GM12878 (cell line): ENCODE data around the gene RAB30. TPM values are rescaled to one million over a fixed set of nuclear protein-coding genes. Genes with fewer than 3 reads are reported as not detected.

Source experiments
- BACH1 ChIP-seq: fragments of 450-650 bp; IDR thresholded peaks from 2 replicates; pipeline ENCODE4 v1.6.1; 2017; ENCODE audit warnings: mild to moderate bottlenecking, borderline replicate concordance
- EP300 ChIP-seq, 2 experiments: fragments of 150-350 bp in 1 of 2; IDR thresholded peaks; 2 replicates each; pipeline ENCODE4 v1.6.1; 2011 to 2012; ENCODE audit warnings: low read depth in 2 of 2, low read length in 2 of 2, borderline replicate concordance in 1 of 2, improper control_type of control experiment in 1 of 2, inconsistent platforms in 1 of 2; ENCODE audit not compliant: control insufficient read depth in 1 of 2
- HDGF ChIP-seq: fragments of 450-650 bp; IDR thresholded peaks from 2 replicates; pipeline ENCODE4 v1.6.1; 2016; ENCODE audit warnings: antibody characterized with exemption
- JUNB ChIP-seq: IDR thresholded peaks from 2 replicates; pipeline ENCODE4 v1.6.1; 2016; ENCODE audit warnings: antibody characterized with exemption, mild to moderate bottlenecking
- KLF5 ChIP-seq: fragments of 450-650 bp; IDR thresholded peaks from 2 replicates; pipeline ENCODE4 v1.6.1; 2014; ENCODE audit warnings: mild to moderate bottlenecking; ENCODE audit not compliant: partially characterized antibody
- NBN ChIP-seq: fragments of 450-650 bp; IDR thresholded peaks from 2 replicates; pipeline ENCODE4 v1.6.1; 2016
- RAD21 ChIP-seq: IDR thresholded peaks from 2 replicates; pipeline ENCODE4 v1.6.1; 2011; ENCODE audit warnings: mild to moderate bottlenecking, low read depth, low read length, moderate library complexity; ENCODE audit not compliant: insufficient read depth
- RBBP5 ChIP-seq: fragments of 200-600 bp; sonication (generic); conservative IDR thresholded peaks from 2 replicates; pipeline ENCODE4 v1.6.1; 2016
- REST ChIP-seq: IDR thresholded peaks from 2 replicates; pipeline ENCODE4 v1.6.1; 2012; ENCODE audit warnings: mild to moderate bottlenecking, low read depth, low read length
- SUZ12 ChIP-seq: fragments of 200-600 bp; sonication (generic); IDR thresholded peaks from one replicate; pipeline ENCODE4 v1.6.1; 2018; ENCODE audit warnings: antibody characterized with exemption, mild to moderate bottlenecking; ENCODE audit not compliant: unreplicated experiment
- polyA plus RNA-seq, 11 experiments: library from polyadenylated mRNA; depleted of rRNA in 4 of 11; unstranded in 6 of 11; stranded (reverse) in 5 of 11; fragments of >200 nt; fragmentation: Nextera tagmentation in 4 of 11; fragmentation: Illumina TruSeq in 1 of 11; extraction: Ambion mirVana in 4 of 11; extraction: Trizol in 1 of 11; gene quantifications; 1 replicate in 1 of 11; 2 replicates in 10 of 11; pipeline versions ENCODE4 v1.2.1 to v1.2.3, GENCODE V29; 2011 to 2016; ENCODE audit warnings: inconsistent platforms in 2 of 11, missing spikeins in 2 of 11, low read depth in 1 of 11
- total RNA-seq, 4 experiments: library from RNA; depleted of rRNA in 3 of 4; stranded (reverse); fragments of >200 nt in 3 of 4; fragmentation: Illumina TruSeq in 1 of 4; extraction: Trizol in 1 of 4; gene quantifications; 2 replicates each; pipeline versions ENCODE4 v1.2.1 to v1.2.3, GENCODE V29; 2013 to 2021
- TF ChIP-seq, protein P1 (sequence below): fragments of 150-350 bp; IDR thresholded peaks from 2 replicates; pipeline ENCODE4 v1.6.1; 2016; ENCODE audit warnings: low read depth, low read length

Gene RAB30
- total and polyA plus RNA-seq, 10 of the 15 experiments (the other 5 are each of a cell fraction or from before 2014, with no cell fraction given): 9.8 to 26.7 (median 19.2) TPM

DNA sequence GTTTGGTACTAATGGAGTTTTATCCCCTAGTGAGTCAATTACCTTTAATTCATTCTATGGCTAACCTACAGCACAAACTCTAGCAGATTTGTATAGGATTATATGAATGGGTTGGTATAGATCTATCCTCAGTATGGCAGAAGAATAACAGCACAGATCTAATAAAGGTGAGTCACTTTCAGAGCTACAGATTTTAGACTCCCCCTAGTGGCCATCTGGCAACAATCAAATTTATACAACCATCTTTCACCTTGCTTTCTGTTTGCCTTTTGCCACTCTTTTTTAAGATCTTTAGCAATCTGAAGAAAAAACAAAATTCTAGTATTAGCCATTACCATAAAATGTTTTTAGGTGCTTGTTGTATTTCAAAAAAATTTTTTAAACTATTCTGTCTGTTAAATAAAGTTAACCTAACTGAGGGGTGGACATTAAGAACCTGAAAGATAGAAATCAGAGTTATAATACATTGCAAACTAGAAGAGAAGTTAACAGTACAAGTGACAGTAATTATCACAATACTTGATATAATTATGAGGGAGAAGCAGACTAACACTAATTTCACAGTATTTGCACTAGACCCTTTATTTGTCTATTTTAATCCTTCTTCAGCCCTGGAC is 144.3 kb downstream of the RAB30 start (continued):
- TF ChIP-seq, protein P1, sequence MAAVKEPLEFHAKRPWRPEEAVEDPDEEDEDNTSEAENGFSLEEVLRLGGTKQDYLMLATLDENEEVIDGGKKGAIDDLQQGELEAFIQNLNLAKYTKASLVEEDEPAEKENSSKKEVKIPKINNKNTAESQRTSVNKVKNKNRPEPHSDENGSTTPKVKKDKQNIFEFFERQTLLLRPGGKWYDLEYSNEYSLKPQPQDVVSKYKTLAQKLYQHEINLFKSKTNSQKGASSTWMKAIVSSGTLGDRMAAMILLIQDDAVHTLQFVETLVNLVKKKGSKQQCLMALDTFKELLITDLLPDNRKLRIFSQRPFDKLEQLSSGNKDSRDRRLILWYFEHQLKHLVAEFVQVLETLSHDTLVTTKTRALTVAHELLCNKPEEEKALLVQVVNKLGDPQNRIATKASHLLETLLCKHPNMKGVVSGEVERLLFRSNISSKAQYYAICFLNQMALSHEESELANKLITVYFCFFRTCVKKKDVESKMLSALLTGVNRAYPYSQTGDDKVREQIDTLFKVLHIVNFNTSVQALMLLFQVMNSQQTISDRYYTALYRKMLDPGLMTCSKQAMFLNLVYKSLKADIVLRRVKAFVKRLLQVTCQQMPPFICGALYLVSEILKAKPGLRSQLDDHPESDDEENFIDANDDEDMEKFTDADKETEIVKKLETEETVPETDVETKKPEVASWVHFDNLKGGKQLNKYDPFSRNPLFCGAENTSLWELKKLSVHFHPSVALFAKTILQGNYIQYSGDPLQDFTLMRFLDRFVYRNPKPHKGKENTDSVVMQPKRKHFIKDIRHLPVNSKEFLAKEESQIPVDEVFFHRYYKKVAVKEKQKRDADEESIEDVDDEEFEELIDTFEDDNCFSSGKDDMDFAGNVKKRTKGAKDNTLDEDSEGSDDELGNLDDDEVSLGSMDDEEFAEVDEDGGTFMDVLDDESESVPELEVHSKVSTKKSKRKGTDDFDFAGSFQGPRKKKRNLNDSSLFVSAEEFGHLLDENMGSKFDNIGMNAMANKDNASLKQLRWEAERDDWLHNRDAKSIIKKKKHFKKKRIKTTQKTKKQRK: no peak
- TF ChIP-seq EP300 (IDR thresholded peaks at IDR 0.05; ENCODE audit: borderline replicate concordance in 1 of 2, control insufficient read depth in 1 of 2, low read depth in 2 of 2, low read length in 2 of 2): no peak
- no peak for TF ChIP-seq BACH1
- no peak for TF ChIP-seq SUZ12
- TF ChIP-seq NBN: peak; percentile 33; the same call in 1 of the 2 replicates
- TF ChIP-seq RAD21: peak; percentile 63
- 0 out of 2 replicates have a peak, but pooled peaks have one; percentile 11 for TF ChIP-seq JUNB
- TF ChIP-seq RBBP5: no peak
- TF ChIP-seq REST: no peak
- TF ChIP-seq KLF5: no peak
- TF ChIP-seq HDGF: no peak
